Measurements from ENCODE around the gene CHRM4.
"Not testable (repeated sequence)": the region's sequence is repeated elsewhere in the genome, so short reads cannot be mapped to it uniquely, and the experiment has no call there.

CHRM4 gene

DNA sequence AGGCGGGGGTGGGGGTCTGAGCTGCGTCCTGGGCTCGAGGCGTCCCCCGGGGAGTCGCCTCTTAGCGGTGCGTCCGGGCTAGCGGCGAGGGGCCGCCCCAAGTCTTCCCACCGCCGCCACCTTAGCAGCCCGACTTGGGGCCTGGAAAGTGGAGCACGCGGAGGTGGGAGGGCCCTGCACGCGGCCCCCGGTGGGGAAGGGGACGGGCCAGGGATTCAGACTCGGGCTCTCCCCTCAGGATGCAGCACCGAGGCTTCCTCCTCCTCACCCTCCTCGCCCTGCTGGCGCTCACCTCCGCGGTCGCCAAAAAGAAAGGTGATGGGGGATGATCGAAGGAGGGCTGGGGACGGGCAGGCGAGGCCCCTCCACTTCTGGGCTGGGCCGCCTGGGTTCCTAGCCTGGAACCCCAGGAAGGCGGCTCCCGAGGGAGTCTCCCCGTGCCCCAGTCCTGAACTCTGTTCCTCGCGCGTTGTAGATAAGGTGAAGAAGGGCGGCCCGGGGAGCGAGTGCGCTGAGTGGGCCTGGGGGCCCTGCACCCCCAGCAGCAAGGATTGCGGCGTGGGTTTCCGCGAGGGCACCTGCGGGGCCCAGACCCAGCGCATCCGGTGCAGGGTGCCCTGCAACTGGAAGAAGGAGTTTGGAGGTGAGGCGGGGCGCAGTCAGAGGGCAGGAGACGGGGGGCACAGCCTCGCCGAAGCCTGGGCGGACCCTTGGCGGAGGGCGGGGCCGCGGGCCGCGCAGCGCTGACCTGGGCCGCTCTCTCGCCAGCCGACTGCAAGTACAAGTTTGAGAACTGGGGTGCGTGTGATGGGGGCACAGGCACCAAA, 9.5 kb downstream of the CHRM4 start:
- no peak for DNase-seq (ENCODE audit: low spot score)

GRCh38 chr11:46381048-46381818, 10.3 kb downstream of the CHRM4 start, which contains the start of gene MDK:
TSS of gene MDK (plus strand) at chr11:46381669. CDS start at chr11:46382058, 389 bp downstream.
- DNase-seq (ENCODE audit: low spot score) = no peak

DNA sequence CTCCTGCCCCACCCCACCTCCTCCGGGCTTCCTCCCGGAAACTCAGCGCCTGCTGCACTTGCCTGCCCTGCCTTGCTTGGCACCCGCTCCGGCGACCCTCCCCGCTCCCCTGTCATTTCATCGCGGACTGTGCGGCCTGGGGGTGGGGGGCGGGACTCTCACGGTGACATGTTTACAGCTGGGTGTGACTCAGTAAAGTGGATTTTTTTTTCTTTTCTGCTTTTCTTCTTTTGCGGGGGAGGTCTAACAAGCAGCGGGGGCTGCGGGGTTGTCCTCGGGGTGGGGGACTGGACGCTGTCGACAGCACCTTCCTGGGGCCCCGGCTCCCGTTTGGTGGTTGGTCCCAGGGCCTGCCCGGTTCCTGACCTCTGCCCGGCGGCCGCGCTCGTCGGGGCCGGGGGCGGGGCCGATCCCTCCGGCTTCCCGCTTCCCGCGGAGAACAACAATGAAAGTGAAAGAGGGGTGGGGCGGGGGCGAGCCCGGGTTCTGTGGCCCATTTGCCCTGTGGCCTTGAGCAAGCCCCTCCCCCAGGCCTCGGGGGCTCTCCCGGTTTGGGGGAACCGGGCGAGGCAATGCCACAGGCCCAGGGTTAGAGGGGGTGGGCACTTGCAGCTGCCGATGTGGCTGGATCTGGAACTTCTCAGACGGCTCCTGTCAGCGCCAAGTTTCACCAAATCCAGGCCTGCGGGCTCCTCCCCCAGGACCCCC, 11.1 kb downstream of the CHRM4 start:
- DNase-seq (ENCODE audit: low spot score) = no peak

DNA sequence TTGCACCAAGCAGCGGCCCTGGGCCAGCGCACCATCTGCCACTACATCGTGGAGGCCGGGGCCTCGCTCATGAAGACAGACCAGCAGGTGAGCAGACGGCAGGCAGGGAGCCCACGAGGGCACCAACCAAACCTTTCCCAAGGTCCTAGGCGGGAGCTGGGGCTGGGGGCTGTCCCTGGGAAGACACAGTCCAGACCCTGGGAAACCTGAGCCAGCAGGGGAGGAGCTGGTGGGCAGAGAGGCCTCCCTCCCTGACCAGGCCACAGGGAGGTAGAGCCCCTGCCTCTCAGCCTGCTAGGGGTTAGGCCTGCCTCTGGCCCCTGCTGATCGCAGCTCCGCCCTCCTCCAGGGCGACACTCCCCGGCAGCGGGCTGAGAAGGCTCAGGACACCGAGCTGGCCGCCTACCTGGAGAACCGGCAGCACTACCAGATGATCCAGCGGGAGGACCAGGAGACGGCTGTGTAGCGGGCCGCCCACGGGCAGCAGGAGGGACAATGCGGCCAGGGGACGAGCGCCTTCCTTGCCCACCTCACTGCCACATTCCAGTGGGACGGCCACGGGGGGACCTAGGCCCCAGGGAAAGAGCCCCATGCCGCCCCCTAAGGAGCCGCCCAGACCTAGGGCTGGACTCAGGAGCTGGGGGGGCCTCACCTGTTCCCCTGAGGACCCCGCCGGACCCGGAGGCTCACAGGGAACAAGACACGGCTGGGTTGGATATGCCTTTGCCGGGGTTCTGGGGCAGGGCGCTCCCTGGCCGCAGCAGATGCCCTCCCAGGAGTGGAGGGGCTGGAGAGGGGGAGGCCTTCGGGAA, 11.9 kb downstream of the CHRM4 start:
- not testable (repeated sequence) for DNase-seq (ENCODE audit: low spot score)

DNA sequence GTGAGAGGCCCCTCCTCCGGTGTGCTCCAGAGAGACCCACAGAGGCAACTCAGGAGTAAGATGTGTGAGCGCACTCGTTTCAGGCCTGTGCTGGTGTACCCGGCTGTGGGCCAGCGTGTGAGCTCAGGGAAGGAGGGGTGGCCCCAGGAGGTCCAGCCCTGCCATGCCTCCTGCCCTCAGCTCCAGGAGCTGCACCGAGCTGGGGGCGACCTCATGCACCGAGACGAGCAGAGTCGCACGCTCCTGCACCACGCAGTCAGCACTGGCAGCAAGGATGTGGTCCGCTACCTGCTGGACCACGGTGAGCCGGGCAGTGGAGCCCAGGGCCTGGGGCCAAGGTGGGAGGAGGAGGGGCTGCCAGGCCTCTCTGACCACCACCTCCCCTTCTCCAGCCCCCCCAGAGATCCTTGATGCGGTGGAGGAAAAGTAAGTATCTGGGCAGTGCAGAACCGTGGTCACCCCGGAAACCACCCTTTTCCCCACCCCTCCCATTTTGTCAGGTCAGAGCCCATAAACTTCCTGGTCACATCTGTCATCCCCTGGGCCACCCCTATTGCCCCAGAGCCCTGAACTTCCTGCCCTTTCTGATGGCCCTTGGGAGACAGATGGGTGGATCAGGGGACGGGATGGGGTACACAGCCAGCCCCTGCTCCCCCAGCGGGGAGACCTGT, 12.6 kb downstream of the CHRM4 start:
- DNase-seq (ENCODE audit: low spot score) = no peak

DNA sequence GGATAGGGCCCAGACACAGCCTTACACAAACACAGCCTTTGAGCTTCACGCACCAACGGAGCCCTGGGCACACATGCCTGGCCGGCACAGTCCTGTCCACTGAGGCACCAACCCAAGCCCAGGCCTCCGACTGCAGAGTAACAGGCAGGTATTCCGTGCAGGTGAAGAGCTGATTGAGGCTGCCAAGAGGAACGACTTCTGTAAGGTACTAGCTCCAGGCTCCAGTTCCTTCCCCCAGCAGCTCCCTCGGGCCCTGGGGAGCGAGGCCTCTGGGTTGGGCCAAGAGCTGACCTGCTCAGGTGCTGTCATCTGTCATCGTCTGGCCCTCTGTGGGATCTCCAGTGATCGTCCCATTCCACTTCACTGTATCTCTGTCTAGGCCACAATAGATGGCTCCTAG, 13.3 kb downstream of the CHRM4 start:
- DNase-seq (ENCODE audit: low spot score) = no peak

DNA sequence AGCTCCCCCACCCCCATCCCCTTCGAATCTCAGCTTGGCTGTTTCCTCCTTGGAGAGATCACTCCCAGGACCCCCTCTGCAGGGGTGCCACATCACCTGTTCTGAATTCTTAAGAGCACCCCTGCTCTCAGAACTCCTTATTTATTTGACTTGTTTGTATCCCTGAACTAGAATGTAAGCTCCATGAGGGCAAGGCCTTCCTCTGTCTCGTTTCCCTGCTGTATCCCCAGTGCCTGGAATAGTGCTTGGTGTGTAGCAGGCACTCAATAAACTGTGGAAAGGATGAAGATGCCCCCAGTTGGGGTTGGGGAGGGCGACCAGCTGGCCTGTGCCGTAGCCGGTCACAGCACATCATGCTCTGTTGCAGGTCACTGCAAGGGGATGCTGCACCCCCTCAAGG, 13.7 kb downstream of the CHRM4 start:
- no peak for DNase-seq (ENCODE audit: low spot score)

GRCh38 chr11:46377290-46377689, 14.3 kb downstream of the CHRM4 start:
- no peak for DNase-seq (ENCODE audit: low spot score)

DNA sequence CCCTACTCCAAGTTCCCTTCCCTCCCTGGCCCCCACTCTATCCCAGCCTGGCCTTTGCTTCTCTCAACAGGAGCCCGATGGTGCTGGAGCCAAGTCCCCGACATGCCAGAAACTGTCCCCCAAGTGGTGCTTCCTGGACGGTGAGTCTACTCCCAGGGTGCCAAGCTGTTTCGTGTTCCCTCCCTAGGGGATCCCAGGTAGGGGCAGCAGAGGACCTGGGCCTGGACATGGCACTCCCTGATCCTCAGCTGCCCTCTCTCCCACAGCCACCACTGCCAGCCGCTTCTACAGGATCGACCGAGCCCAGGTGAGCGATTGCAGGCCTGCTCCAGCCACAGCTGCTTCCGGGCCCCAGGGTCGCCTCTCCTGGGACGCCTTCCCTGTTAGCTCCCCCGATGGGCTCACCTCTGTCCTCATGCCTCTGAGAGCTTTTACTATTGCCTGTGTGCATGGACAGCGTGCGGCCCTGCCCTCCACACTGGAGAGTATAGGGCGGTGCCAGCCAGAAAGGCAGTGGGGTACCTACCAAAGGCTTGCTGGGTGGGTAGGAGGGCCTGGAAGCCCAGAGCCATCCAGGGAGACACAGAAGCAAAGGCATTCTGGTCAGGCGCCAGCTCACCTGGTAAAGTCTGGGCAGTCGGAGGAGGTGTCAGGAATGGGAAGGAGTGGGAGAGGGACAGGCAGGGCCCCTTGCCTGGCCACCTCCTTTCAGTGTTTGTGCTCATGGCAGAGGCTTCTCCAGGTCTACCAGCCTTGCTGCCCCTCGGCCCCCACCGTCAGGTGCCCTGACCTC, 15.1 kb downstream of the CHRM4 start:
- no peak for DNase-seq (ENCODE audit: low spot score)

DNA sequence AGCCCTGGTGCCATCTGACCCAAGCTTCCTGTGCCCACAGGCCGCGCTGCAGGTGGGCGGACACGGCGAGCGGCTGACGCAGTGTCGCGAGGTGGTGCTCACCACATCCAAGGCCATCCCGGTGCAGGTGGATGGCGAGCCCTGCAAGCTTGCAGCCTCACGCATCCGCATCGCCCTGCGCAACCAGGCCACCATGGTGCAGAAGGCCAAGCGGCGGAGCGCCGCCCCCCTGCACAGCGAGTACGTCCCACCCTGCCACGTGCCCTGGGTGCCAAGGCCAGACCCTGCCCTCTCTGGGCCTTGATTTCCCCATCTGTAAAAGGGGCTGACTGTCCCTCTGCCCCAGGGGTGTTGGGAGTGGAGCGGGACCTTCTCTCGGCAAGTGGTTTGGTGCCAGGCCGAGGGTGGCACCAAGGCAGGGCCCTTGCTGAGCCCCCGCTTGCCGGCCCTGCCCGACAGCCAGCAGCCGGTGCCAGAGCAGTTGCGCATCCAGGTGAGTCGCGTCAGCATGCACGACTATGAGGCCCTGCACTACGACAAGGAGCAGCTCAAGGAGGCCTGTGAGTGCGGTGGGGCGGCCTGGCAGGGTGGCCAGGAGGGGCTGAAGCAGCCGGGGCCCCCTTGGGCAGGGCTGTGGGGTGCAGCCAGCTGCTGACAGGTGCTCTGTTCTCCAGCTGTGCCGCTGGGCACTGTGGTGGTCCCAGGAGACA, 16.0 kb downstream of the CHRM4 start:
- DNase-seq (ENCODE audit: low spot score) = no peak

DNA sequence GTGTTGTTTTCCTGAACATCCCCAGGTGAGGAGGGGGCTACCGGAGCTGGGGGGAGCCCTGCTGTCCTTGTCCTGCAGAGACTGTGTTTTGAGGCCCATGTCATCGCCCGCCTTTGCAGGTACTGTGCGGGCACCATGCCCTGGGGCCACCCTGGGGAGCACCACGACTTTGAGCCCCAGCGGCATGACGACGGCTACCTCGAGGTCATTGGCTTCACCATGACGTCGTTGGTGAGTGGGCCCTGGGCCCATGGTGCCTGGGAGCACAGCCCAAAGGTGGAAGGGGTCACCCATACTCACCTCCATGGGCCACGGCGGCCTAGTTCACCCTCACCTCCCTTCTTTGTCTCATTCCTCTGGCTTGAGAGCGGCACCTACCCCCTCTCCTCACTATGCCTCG, 16.8 kb downstream of the CHRM4 start:
- no peak for DNase-seq (ENCODE audit: low spot score)

GRCh38 chr11:46373787-46374740, 17.5 kb downstream of the CHRM4 start:
- no peak for DNase-seq (ENCODE audit: low spot score)

GRCh38 chr11:46372501-46372900, 19.1 kb downstream of the CHRM4 start:
- not testable (repeated sequence) for DNase-seq (ENCODE audit: low spot score)

- DNase-seq (ENCODE audit: low spot score) = no peak
Observed at GRCh38 chr11:46372086-46372485, 19.5 kb downstream of the CHRM4 start.

DNA sequence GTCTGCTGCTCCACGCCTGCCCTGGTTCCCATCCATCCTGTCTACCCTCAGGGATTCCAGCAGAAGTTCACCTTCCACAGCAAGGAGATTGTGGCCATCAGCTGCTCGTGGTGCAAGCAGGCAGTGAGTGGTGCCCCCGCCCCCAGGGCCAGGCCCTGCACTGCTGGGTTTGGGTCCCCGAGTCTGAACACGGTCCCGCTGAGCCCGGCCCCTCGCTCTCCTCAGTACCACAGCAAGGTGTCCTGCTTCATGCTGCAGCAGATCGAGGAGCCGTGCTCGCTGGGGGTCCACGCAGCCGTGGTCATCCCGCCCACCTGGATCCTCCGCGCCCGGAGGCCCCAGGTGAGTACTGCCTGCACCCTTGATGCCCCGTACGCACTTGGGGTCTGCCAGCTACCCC, 20.3 kb downstream of the CHRM4 start:
- DNase-seq (ENCODE audit: low spot score) = not testable (repeated sequence)

DNA sequence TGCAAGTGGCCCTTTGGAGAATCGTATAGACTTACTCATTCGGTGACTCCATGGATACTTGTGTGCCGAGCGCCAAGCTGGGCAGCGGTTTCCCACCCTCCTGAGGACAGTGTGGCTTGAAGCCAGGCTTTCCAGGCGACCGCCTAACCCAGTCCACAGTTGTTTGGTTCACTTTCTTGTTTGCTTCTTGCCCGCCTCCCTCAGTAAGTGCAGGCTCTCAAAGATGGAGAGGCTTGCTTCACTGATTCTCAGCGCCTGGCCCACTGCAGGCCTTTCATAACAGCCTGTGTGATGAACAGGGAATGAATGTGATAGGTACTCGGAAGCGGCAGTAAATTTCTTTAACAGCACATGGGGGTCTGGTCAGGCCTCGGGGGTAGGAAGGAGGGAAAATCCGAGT, 21.3 kb downstream of the CHRM4 start:
- DNase-seq (ENCODE audit: low spot score) = no peak

DNA sequence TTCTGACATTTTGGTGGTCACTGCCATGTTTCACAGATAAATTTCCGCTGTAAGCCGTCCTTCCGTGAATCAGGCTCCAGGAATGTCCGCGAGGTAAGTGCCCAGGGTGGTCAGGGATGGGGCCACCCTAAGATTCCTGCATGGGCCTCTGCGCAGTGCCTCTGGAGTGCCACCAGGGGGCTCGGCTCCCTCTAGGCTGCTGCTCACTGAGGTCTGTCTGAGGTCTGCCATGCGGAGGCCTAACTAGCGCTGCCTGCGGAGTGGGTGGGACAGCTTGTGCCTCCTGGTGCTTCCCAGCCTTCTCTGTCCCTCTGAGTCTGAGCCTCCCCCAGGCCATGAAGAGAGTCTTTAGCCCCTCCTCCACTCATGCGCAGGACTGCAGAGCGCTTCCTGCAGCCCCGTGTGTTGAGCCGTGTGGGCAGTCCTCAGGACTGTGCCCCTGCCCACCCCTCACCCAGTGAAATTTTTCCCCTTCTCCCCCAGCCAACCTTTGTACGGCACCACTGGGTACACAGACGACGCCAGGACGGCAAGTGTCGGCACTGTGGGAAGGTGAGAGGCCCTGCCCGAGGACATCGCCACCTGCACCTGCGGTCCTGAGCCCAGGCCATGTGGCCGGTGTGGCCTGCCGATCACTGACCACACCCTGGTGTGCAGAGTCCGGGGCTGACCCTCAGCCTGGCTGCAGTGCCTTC, 22.0 kb downstream of the CHRM4 start:
- peak; percentile 60 for DNase-seq (ENCODE audit: low spot score)

GRCh38 chr11:46367916-46368267, 23.7 kb downstream of the CHRM4 start:
- no peak for DNase-seq (ENCODE audit: low spot score)
